Mesothelial cell of epicardium (in vitro differentiated cells): ENCODE data around the gene TMEM254. TPM values are rescaled to one million over a fixed set of nuclear protein-coding genes. Genes with fewer than 3 reads are reported as not detected.

Experiments
- DNase-seq, 2 experiments: peaks; one replicate each; pipeline ENCODE4 v3.0.0; 2021; ENCODE audit warnings: low spot score in 2 of 2; ENCODE audit not compliant: unreplicated experiment in 2 of 2
- H3K27ac Mint-ChIP-seq: 2 replicates; pipeline ENCODE4 v1.8.0; 2021; ENCODE audit warnings: mixed read lengths
- H3K27me3 Mint-ChIP-seq: 2 replicates; pipeline ENCODE4 v1.8.0; 2021; ENCODE audit warnings: low read depth, mixed read lengths
- H3K36me3 Mint-ChIP-seq: 2 replicates; pipeline ENCODE4 v1.8.0; 2021; ENCODE audit warnings: mixed read lengths
- H3K4me1 Mint-ChIP-seq: 2 replicates; pipeline ENCODE4 v1.8.0; 2021; ENCODE audit warnings: mixed read lengths
- H3K4me3 Mint-ChIP-seq: 2 replicates; pipeline ENCODE4 v1.8.0; 2021; ENCODE audit warnings: mild to moderate bottlenecking, moderate library complexity, mixed read lengths
- H3K9me3 Mint-ChIP-seq: 2 replicates; pipeline ENCODE4 v1.8.0; 2021; ENCODE audit warnings: mixed read lengths
- total RNA-seq: library from RNA; stranded (reverse); gene quantifications from 3 replicates; pipeline ENCODE4 v1.2.1, GENCODE V29; 2021
- TF ChIP-seq, protein P1 (sequence below): fragments of 200-600 bp; sonication (generic); IDR thresholded peaks from one replicate; pipeline ENCODE4 v1.5.0; 2021; ENCODE audit warnings: antibody characterized with exemption; ENCODE audit not compliant: unreplicated experiment

Gene TMEM254
- total RNA-seq, 1 donor from 2014 or later = 26.1 TPM

GRCh38 chr10:80100861-80101695, 22.6 kb downstream of the TMEM254 start:
- Mint-ChIP-seq H3K4me3 (peak overlapping the region; percentile 51), H3K9me3 (peaks cover 5% of the 10 kb centered on the region), H3K27ac (peak overlapping the region; percentile 32), H3K36me3 (no peaks in the 10 kb centered on the region), H3K27me3 (no peaks in the 10 kb centered on the region), H3K4me1 (peaks cover 35% of the 10 kb centered on the region)
- peak in 1 of 2 experiments; percentile 27 for DNase-seq
- TF ChIP-seq, protein P1, sequence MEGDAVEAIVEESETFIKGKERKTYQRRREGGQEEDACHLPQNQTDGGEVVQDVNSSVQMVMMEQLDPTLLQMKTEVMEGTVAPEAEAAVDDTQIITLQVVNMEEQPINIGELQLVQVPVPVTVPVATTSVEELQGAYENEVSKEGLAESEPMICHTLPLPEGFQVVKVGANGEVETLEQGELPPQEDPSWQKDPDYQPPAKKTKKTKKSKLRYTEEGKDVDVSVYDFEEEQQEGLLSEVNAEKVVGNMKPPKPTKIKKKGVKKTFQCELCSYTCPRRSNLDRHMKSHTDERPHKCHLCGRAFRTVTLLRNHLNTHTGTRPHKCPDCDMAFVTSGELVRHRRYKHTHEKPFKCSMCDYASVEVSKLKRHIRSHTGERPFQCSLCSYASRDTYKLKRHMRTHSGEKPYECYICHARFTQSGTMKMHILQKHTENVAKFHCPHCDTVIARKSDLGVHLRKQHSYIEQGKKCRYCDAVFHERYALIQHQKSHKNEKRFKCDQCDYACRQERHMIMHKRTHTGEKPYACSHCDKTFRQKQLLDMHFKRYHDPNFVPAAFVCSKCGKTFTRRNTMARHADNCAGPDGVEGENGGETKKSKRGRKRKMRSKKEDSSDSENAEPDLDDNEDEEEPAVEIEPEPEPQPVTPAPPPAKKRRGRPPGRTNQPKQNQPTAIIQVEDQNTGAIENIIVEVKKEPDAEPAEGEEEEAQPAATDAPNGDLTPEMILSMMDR = no peak

DNA sequence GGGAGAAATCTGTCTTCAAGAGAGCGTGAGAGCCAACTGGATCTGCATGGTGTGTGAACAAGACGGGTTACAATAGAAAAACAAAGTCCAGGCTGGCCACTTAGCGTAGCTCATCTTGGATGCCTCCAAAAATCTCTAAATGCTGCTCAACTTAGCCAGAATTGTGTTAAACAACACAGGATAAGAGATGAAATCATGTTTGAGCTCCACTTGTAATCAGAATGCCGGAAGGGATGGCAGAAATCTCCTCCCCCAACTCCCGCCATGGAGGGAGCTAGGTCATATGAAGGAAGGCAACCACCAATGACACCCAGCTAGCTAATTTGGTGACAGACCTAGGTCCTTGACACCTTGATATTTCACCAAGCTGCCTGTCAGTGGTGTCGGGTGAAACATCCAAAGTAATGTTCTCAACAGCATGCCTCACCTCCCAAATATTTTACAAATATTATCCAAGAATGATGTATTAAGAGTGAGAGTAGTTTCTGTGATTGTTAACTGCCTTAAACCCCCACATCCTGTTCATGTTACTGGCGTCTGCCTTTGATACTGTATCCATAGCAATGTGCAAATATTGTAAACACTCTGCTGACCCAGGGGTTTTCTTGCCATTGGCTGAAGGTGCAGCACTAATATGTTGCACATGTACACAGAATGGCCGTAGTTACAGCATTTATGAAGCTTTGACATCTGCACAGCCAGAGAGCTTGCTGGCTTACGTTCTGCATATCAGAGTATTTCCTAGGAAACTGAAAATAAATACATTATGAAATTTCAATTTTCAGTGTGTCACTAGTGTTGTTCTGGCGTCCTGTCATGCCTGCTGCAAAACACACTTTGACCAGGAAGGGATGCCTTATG, 25.8 kb downstream of the TMEM254 start:
- Mint-ChIP-seq H3K36me3 (peaks cover 4% of the 10 kb centered on the region), H3K27ac (peak overlapping the region; percentile 94), H3K4me3 (peak overlapping the region; percentile 24), H3K4me1 (peaks cover 35% of the 10 kb centered on the region), H3K27me3 (no peaks in the 10 kb centered on the region), H3K9me3 (peaks cover 20% of the 10 kb centered on the region)
- DNase-seq = no peak
- TF ChIP-seq, protein P1 = no peak

GRCh38 chr10:80108576-80109239, 30.2 kb downstream of the TMEM254 start:
- Mint-ChIP-seq H3K36me3 (peaks cover 10% of the 10 kb centered on the region), H3K4me3 (no peak overlapping the region), H3K4me1 (peaks cover 22% of the 10 kb centered on the region), H3K27me3 (no peaks in the 10 kb centered on the region), H3K9me3 (peaks cover 25% of the 10 kb centered on the region), H3K27ac (no peak overlapping the region)
- TF ChIP-seq, protein P1 = no peak
- no peak for DNase-seq

GRCh38 chr10:80110986-80111385, 32.5 kb downstream of the TMEM254 start:
- H3K36me3 Mint-ChIP-seq = peaks cover 10% of the 10 kb centered on the region
- peaks cover 25% of the 10 kb centered on the region for H3K9me3 Mint-ChIP-seq
- TF ChIP-seq, protein P1 = no peak
- H3K27me3 Mint-ChIP-seq = no peaks in the 10 kb centered on the region
- no peak for DNase-seq
- H3K27ac Mint-ChIP-seq = peak overlapping the region; percentile 47
- H3K4me3 Mint-ChIP-seq = no peak overlapping the region
- peaks cover 3% of the 10 kb centered on the region for H3K4me1 Mint-ChIP-seq

DNA sequence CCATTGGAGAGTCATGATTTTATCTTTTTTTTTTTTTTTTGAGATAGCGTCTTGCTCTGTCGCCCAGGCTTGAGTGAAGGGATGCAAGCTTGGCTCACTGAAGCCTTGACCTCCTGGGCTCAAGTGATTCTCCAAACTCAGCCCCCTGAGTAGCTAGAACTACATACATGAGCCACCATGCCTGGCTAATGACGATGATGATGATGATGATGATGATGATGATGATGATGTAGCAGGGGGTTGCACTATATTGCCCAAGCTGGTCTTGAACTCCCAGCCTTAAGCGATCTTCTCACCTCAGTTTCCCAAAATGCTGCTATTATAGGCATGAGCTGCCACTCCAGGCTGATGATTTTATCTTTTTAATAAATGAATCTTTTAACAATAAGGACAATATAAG, 40.2 kb downstream of the TMEM254 start:
- no peak for DNase-seq
- TF ChIP-seq, protein P1 = no peak
- H3K27me3 Mint-ChIP-seq = no peaks in the 10 kb centered on the region
- H3K27ac Mint-ChIP-seq = no peak overlapping the region
- peaks cover 5% of the 10 kb centered on the region for H3K9me3 Mint-ChIP-seq
- H3K4me1 Mint-ChIP-seq = no peaks in the 10 kb centered on the region
- no peaks in the 10 kb centered on the region for H3K36me3 Mint-ChIP-seq
- H3K4me3 Mint-ChIP-seq = no peak overlapping the region
